NB4 (cell line): ENCODE measurements around the gene ZFAND2B.

Source experiments
- MYC ChIP-seq: IDR thresholded peaks from 2 replicates; pipeline ENCODE4 v1.6.1; 2011; ENCODE audit warnings: low read depth, low read length
- POLR2A ChIP-seq: IDR thresholded peaks from 2 replicates; pipeline ENCODE4 v1.6.1; 2011; ENCODE audit warnings: mild to moderate bottlenecking; ENCODE audit not compliant: insufficient read length; ENCODE audit errors: extremely low read depth
- TF ChIP-seq, protein P1 (sequence below): IDR thresholded peaks from one replicate; pipeline ENCODE4 v1.5.1; 2012; ENCODE audit warnings: low read depth, low read length

- TF ChIP-seq POLR2A (no peak), MYC (no peak)
- TF ChIP-seq, protein P1, sequence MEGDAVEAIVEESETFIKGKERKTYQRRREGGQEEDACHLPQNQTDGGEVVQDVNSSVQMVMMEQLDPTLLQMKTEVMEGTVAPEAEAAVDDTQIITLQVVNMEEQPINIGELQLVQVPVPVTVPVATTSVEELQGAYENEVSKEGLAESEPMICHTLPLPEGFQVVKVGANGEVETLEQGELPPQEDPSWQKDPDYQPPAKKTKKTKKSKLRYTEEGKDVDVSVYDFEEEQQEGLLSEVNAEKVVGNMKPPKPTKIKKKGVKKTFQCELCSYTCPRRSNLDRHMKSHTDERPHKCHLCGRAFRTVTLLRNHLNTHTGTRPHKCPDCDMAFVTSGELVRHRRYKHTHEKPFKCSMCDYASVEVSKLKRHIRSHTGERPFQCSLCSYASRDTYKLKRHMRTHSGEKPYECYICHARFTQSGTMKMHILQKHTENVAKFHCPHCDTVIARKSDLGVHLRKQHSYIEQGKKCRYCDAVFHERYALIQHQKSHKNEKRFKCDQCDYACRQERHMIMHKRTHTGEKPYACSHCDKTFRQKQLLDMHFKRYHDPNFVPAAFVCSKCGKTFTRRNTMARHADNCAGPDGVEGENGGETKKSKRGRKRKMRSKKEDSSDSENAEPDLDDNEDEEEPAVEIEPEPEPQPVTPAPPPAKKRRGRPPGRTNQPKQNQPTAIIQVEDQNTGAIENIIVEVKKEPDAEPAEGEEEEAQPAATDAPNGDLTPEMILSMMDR = no peak
Measured at GRCh38 chr2:219175486-219175885, 31.1 kb upstream of the ZFAND2B start.
